Umbilical cord (tissue), 2 donors: ENCODE measurements around the gene METTL16. TPM values are rescaled to one million over a fixed set of nuclear protein-coding genes. Genes with fewer than 3 reads are reported as not detected.
A peak's percentile ranks its signal among the peaks of the same experiment; 100 is the strongest.
"Not testable (repeated sequence)": the region's sequence is repeated elsewhere in the genome, so short reads cannot be mapped to it uniquely, and the experiment has no call there.

ENCODE experiments used
- DNase-seq: peaks from one replicate; pipeline ENCODE4 v3.0.0-alpha.2; 2015; ENCODE audit warnings: low spot score
- total RNA-seq: library from RNA; depleted of rRNA; stranded (reverse); fragments of >200 nt; gene quantifications from one replicate; pipeline ENCODE4 v1.2.3, GENCODE V29; 2014; ENCODE audit warnings: low replicate concordance; ENCODE audit not compliant: insufficient read depth

METTL16 gene
- total RNA-seq, 1 donor from 2014 or later: 35.6 TPM

- DNase-seq: no peak
Observed at GRCh38 chr17:2502871-2503580, 8.7 kb downstream of the METTL16 start.

- no peak for DNase-seq
Observed at GRCh38 chr17:2500446-2500845, 11.2 kb downstream of the METTL16 start.

GRCh38 chr17:2489286-2489685, 22.4 kb downstream of the METTL16 start:
- not testable (repeated sequence) for DNase-seq

- DNase-seq: no peak
Observed at GRCh38 chr17:2487306-2487705, 24.4 kb downstream of the METTL16 start.

GRCh38 chr17:2486709-2487108, 25.0 kb downstream of the METTL16 start:
- DNase-seq: not testable (repeated sequence)

GRCh38 chr17:2485970-2486369, 25.7 kb downstream of the METTL16 start:
- no peak for DNase-seq

- DNase-seq: no peak
Observed at GRCh38 chr17:2485543-2485942, 26.1 kb downstream of the METTL16 start.

GRCh38 chr17:2484876-2485275, 26.8 kb downstream of the METTL16 start:
- DNase-seq: peak; percentile 28

GRCh38 chr17:2483084-2483483, 28.6 kb downstream of the METTL16 start:
- DNase-seq: no peak

GRCh38 chr17:2482218-2482617, 29.5 kb downstream of the METTL16 start:
- no peak for DNase-seq

GRCh38 chr17:2481760-2482159, 29.9 kb downstream of the METTL16 start:
- no peak for DNase-seq

- DNase-seq: no peak
Observed at GRCh38 chr17:2478458-2478857, 33.2 kb downstream of the METTL16 start.

GRCh38 chr17:2475056-2475455, 36.6 kb downstream of the METTL16 start:
- no peak for DNase-seq

- DNase-seq: no peak
Observed at GRCh38 chr17:2474371-2474770, 37.3 kb downstream of the METTL16 start.

GRCh38 chr17:2468270-2468669, 43.4 kb downstream of the METTL16 start:
- no peak for DNase-seq

- DNase-seq: no peak
Observed at GRCh38 chr17:2466931-2467330, 44.8 kb downstream of the METTL16 start.

- DNase-seq: no peak
Observed at GRCh38 chr17:2462481-2462880, 49.2 kb downstream of the METTL16 start.

- DNase-seq: no peak
Observed at GRCh38 chr17:2459917-2460271, 51.8 kb downstream of the METTL16 start.

- no peak for DNase-seq
Observed at GRCh38 chr17:2457913-2458312, 53.8 kb downstream of the METTL16 start.

GRCh38 chr17:2456475-2456874, 55.2 kb downstream of the METTL16 start:
- no peak for DNase-seq

- no peak for DNase-seq
Observed at GRCh38 chr17:2455956-2456355, 55.7 kb downstream of the METTL16 start.

GRCh38 chr17:2453866-2454265, 57.8 kb downstream of the METTL16 start:
- no peak for DNase-seq

GRCh38 chr17:2453325-2453724, 58.4 kb downstream of the METTL16 start:
- no peak for DNase-seq

- DNase-seq: no peak
Observed at GRCh38 chr17:2452216-2452750, 59.4 kb downstream of the METTL16 start.
